ENCODE results near the gene ABLIM3.

- TF ChIP-seq TAF1 (IDR thresholded peaks at IDR 0.05; ENCODE audit: low read depth, low read length) (no peak), POLR2A (IDR thresholded peaks at IDR 0.05; ENCODE audit: low read depth, low read length) (no peak), POLR2AphosphoS5 (IDR thresholded peaks at IDR 0.05; ENCODE audit: low read depth, low read length) (no peak)
Observed at GRCh38 chr5:149152317-149152746, 11.0 kb downstream of the ABLIM3 start.
